GM18499 (cell line): ENCODE data around the gene PRDM16.

Source experiments
- ATAC-seq: cut with Tn5 transposase; IDR thresholded peaks from one replicate; pipeline ENCODE4 v1.9.1; 2021; ENCODE audit warnings: moderate number of reproducible peaks; ENCODE audit not compliant: insufficient read depth, unreplicated experiment

Gene PRDM16

DNA sequence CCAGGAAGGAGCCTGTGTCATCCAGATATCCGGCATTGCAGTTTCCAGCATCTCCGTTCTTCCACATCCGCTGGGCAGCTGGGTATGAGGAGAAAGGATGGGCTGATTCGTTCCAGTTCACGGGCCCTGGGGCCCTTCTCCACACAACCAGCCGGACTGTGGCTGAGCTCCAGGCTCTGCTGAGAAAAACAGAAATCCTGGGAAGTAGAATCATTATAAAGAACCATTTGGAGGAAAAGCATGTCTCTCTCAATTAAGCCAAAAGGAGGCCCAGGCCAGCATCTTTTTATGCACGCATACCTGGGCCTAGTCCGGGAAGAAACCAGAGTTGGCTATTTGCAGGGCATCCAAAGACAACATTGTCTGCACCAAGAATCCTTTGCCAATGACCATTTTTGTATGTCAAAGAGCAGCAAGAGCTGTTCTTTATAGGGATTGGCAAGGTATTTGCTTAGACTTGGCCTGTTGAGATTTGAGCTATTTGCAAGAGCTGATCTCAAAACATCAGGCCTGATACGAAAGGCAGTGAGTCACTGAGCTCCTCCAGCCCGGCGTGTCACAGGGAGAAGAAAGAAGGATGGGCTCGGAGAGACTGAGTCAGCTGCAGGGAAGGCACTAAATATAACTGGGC, 300.6 kb downstream of the PRDM16 start:
- ATAC-seq: no peak

DNA sequence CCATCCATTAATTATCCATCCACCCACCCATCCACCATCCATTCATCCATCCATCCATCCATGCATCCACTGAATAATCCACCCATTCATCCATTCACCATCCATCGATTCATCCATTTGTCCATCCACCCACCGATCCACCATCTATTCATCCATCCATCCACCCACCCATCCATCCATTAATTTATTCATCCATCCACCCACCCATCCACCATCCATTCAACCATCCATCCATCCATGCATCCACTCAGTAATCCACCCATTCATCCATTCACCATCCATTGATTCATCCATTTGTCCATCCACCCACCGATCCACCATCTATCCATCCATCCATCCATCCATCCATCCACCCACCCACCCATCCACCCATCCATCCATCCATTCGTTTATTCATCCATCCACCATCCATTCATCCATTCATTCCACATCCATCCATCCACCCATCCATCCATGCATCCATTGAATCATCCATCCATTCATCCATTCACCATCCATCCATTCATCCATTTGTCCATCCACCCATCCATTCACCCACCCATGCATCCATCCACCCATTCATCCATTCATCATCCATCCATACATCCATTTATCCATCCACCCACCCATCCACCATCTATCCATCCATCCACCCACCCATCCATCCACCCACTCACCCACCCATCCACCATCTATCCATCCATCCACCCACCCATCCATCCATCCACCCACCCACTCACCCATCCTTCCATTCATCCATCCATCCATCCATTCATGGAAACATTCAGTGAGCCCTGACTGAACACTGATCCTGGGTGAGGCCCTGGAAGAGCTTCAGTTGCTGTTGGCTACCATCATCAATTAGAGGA, 302.1 kb downstream of the PRDM16 start:
- ATAC-seq: no peak

DNA sequence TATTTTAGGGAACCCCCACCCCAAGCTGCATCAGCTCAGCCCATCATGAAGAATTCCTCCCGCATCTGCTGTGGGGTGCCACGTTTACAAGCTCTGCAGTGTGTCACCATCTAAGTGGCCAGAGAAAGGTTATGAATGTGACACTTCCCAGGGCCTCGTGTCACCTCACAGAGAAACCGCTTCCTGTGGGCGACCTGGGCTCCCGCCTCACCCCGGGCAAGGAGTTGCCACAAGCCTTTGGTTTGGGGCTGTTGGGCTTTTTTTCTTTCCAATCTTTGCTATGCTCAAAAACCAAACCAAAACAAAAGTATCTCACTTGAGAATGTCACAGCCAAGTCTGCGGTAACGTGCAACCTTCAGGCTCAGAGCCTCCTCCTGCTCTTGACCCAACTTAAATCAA, 303.3 kb downstream of the PRDM16 start:
- no peak for ATAC-seq

DNA sequence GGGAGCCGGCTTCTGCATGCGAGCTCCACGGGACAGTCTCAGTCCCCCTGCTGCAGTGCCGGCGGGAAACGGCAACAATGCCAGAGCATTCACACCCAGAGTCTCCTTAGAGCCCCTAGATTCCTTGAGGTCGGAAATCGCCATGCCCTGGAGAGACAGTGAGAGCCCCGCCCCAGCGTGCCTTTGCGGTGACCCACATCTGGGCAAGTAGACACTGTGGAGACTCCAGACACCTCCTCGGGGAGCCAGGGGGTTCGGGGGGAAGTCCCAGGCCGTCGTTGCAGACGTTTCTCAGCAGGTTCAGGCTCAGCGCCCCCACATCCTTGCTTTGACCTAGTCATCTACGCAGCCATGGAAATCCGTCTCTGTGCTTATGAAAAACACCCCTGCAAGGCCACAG, 304.2 kb downstream of the PRDM16 start:
- ATAC-seq: no peak

DNA sequence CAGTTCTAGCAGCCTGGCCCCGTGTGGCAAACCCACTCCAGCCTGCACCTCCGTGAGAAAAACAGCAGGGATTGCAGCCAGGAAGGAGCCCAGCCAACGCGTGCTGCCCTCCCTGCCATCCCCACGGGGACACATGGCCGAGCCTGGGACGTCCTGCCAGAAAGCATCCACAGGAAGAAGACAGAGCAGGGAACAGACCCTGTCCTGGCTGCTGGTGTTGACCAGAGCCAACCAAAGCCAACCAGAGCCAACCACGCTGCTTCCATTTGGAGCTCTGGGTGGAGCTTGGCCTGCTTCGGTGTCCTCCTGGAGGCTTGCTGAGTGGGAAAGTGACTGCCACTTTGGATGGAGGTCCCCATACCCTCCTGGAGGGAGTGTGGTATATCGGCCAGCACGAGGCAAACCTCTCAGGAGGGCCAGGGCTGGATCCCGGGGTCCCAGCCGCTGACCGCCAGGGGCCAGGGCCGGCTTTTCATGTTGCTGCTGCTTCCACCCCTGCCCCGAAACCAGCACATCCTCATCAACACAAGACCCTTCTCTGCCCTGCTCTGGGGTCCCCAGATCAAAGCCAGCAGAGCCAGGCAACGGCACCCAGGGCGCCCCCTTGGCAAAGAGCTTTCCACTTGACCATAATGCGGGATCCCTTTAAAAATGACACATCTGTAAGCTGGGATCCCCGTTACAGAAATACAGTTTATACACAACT, 304.9 kb downstream of the PRDM16 start:
- ATAC-seq: no peak

DNA sequence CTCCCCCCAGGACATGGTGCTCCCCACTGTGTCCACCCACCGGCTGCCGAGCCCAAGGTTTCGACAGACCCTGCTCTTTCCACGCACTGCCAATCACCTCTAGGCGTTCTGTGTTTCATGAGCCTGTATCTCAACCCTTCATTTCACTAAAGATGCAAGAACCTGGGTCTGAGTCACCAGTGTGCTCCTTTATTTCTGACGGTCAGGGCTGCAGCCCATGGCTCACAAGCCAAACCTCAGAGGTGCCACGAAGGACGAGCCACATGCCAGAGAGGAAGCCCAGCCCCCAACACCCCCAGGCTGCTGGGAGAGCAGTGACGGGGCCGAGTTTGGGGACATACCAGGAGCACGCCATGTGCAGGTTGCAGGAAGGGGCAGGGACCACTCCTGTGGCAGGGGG, 306.2 kb downstream of the PRDM16 start:
- no peak for ATAC-seq

DNA sequence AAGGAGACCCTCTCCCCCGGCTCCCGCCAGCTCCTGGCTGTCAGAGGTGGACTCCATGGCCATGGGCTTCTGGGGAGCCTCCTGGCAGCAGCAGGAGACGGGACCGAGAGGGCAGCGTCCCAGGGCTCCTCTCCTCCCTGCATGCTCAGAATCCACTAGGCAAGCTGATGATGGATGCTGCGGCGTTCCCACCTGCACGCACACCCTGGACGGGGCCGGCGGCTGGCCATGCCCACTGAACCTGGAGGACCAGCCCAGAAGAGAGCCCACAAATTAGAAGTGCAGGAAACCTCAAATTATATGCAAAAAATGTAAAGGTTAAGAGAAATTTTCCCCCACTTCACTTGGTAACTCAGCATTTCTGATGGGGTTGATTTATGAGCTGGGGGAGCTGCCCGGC, 308.2 kb downstream of the PRDM16 start:
- ATAC-seq: no peak

DNA sequence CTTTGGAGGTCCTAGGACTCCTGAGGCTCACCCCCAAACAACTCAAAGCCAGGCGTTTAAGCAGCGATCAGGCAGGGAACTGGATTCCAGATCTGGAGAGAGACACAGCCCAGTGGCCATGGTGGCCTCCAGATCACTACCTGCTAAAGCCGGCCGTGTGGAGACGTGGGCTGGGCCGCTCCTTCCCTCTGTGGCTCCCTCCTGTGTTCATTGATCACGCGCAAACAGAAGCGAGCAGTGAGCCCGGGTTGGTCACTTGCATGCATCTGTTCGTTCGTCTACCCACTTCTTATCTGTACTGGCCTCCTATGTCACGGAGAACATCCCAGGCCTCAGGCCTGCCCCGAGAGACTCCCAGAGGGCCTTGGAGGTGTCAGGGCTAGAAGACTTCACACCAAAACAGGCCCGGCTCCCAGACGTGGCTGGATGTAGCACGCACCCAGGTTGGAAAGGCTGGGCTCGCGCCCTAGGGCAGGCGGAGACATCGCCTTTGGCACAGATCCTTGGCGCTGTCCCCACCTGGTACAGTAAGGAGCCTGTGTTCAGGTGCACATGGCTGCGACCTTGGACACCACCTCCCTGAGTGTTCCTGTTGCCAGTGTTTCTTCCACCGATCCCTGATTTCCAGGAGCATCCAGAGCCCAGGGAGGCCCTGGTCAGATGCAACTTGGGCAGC, 308.7 kb downstream of the PRDM16 start:
- ATAC-seq: no peak

DNA sequence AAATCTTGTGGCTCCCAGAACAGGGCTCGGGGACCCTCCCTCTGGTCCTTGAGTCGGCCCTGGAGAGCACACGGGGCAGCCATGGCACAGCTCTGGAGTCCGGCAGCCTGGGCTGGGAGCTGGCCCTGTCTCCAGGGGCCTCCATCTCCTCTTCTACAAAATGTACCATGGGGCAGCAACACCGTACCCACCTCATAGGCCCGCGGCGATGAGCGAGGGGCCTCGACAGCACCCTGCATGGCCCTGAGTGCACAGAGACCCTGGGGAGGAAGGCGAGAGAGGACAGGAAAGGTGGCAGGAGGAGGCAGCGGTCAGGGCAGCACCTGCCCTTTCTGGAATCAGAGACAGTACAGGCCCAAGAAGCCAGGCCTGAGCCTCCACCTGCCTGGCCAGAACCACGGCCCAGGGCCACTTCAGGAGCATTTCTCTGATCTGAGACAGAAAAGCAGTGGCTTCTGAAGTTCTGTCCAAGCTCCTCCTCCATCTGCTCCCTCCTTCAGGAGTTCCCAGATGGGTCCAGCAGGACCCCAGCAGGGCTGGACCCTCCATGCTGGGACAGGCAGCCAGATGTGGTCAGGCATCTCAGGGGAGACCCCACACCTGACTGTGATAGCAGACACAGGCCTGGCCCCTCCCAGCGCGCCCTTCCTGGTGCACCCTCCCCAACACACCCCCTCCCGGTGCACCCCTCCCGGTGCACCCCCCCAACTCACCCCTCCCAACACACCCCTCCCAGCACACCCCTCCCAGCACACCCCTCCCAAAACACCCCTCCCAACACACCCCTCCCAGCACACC, 309.6 kb downstream of the PRDM16 start:
- ATAC-seq: no peak

DNA sequence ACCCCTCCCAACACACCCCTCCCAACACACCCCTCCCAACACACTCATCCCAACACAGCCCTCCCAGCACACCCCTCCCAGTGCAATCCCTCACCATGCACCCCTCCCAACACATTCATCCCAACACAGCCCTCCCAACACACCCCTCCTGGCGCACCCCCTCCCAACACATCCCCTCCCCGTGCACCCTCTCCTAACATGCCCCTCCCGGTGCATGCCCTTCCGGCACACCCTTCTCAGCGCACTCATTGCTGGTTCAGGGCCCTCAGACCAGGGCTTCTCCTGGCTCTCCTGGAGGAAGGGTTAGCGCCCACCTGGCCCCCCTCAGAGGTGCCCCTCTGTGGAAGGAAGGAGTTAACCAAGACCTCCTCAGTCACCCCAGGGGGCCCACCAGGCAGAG, 310.9 kb downstream of the PRDM16 start:
- no peak for ATAC-seq

DNA sequence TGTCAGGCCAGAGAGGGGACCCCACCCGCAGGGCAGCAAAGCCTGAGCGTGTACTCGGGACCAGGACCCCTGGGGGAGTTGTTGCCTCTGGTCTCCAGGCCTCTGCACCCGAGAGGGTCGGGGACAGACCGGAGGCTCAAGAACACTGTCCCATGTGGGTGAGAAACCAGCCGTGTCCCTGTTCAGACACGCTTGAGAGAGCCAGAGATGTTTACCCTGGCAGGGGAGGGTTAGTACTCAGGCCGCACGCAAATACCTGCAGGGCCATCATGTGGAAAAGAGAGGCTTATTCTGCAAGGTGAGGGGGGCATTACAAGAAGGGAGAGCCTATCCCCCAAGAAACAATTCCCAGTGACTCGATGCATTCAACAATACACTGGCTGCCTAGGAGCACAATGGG, 311.5 kb downstream of the PRDM16 start:
- no peak for ATAC-seq

DNA sequence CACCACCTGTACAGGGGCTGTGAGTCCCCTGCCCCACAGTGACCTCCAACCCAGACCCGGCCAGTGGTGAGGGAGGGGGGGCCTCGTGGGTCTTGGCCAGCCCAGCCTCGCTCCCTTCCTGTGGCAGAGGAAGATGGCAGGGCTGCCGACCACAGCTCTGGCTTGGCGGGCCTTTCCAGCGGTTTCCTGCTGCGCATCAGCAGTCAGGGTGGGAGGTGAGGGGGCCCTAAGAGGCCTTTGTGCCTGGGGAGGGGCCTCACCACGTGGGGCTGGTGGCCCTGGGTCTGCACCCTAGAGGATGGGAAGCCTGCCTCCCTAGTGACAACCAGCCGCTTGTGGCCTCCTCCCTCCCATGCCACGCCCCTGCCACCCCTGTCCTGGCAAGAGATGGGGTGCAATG, 312.9 kb downstream of the PRDM16 start:
- ATAC-seq: no peak

DNA sequence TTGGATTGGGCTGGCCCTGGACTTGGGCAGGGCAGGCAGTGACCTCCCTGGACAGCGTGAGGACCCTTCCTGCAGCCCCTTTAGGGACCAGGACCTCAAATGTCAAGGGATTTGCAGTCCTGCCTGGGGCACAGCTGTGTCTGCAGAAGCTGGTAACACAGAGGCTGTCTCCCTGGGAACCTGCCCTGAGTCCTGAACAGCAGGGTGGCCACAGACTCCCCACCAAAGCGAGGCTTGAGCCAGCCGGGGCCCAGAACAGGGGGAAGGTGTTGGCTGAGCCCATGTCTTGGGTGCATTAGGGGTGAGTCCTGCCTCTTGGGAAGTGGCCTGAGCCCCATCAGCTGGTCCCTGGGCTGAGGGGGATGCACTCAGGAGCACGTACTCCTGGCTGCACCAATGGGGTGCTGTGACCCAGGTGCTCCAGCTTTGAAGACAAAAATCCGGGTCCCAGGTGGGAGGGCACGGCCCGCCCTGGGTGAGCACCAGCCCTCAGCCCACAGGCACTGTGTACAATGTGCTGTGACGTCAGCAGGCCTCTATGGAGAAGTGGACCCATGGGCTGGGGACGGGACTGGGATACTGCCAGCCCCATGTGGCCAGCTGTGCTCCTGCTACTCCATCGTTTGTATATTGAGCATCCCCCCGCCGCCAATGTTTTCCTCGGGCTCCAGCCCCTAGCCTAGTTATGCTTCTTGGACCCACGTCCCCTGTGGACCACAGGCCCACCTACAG, 313.5 kb downstream of the PRDM16 start:
- ATAC-seq: no peak

DNA sequence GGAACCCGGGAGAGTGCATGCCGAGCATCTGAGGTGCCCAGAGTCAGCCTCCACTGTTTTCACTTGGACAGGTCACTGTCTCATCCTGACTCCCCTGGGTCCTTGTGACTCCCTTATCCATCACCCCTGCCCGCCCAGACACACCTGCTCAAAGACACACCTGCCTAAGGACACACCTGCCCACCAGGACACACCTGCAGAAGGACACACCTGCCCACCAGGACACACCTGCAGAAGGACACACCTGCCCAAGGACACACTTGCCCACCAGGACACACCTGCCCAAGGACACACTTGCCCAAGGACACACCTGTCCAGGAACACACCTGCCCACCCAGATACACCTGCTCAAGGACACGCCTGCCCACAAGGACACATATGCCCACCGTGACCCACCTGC, 314.7 kb downstream of the PRDM16 start:
- ATAC-seq: no peak

DNA sequence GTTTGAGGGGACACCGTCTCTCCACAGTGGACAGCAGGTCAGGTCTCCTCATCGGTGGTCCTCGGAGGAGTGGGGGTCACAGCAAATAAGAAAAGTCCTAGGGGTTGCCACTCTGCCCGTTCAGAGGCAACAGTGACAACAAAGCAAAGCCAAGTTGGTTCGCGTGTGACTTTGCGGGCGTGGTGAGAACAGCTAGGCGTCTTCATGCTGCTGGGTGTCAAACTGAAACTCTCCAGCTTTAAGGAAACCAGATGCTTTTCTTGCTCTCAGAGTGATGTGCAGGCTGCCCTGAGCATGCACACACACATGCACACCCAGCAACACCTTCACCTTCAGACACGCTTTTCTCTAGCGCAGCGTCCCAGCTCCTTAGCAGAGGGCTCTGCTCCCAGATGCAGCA, 315.4 kb downstream of the PRDM16 start:
- ATAC-seq: no peak

DNA sequence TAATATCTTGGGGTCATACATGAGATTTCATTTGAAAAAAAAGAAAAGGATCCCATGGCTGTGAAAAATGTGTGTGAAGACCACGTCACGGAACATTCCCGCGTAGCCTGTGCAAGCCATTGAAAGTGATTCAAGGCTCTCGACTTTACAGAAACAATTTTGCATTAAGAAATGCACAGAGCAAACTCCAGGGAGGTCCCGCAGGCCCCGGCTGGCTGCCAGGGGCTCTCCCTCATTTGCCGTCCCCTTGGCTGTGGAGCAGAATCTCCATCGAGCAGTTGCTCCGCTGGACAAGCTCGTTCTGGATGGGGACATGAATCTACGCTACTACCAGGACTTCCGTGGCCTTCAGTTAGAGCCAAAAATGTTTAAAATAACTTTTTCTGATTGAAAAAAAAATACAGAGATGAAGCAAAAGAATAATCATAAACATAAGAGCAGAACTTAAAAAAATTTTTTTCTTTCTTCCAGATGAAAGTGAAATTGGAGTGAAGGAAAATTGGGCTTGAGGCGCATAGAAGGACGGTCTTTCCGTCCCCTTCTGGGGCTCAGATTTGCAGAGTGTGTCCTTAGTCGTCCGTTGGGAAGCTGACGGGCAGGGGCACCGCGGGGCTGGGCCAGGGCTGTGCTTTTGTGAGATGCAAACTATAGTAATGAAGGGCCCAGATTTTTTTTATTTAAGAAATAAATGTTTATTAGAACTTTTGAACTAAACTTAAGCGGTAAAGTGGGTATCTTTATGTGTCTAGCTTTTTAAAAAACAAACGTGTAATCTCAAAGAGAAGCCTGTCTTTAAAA, 317.4 kb downstream of the PRDM16 start:
- ATAC-seq: no peak

DNA sequence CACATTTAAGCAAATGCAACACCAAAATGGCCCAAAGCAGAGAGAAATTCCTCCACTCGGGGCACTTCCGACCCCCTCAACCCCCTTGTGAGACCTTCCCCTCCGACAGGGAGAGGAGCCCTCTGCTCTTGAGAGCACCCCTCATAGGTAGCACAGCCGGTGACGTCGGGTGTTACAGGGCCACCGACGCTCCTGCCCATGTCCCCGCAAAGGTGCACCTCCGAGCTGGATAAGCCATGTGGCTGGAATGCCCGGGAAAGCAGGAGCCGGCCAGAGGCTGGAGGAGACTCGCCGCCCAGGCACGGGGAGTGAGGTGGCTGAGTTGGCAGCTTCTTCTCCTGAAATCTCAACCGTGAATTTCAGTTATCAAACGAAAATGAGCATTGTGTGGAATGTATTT, 318.4 kb downstream of the PRDM16 start:
- ATAC-seq: no peak

DNA sequence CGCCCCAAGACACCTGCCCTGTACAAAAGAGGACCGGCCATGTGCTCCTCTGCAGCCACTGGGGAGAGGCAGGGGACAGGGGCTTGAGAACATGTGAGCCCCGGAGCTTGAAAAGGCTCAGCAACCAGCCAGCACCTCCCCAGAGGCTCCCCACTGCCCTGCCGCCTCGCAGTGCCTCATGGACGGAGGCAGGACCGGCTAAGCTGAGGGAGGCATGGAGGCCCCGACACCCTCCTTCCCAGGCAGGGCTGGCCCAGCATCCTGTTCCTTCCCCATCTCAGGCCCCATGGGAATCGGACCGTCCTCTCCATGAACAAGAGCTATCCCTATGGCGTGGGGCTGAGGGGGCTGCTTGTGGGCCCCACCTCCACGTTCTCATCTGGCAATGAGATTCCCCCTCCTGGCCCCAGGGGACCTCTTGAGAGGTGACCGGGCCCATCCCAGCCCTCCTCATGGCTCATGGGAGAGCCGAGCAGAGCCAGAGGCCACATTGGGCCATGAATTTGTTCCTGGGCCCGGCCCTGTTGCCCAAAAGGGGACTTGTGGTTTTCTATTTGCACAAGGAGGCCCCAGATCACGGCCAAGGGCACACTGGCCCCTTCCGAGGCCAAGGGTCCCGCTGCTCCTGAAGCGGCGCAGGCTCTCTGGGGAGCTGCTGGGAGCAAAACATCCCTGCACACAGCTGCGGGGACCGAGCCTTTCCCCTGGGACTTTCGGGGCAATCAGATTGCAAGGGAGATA, 320.3 kb downstream of the PRDM16 start:
- ATAC-seq: no peak
